HepG2 (cell line): Measurements from ENCODE around the gene ACSL4. TPM values are rescaled to one million over a fixed set of nuclear protein-coding genes. Genes with fewer than 3 reads are reported as not detected.

Experiments
- NFE2 ChIP-seq: sonication (generic); formaldehyde crosslinking; IDR thresholded peaks from 2 replicates; pipeline ENCODE4 v1.4.0; 2020; ENCODE audit warnings: missing genetic modification reagents
- PLRG1 ChIP-seq: fragments of 450-650 bp; conservative IDR thresholded peaks from 2 replicates; pipeline ENCODE4 v1.6.1; 2016
- ZHX2 ChIP-seq, 2 experiments: sonication (generic) in 1 of 2; formaldehyde crosslinking in 1 of 2; IDR thresholded peaks; 2 replicates each; pipeline versions ENCODE4 v1.6.1 to v1.9.0; 2014 to 2022; ENCODE audit warnings: antibody characterized with exemption in 1 of 2, borderline replicate concordance in 1 of 2, inconsistent platforms in 1 of 2, low read depth in 1 of 2, missing genetic modification reagents in 1 of 2
- polyA plus RNA-seq, 8 experiments: library from polyadenylated mRNA; depleted of rRNA in 3 of 8; stranded (reverse) in 7 of 8; unstranded in 1 of 8; fragments of >200 nt; fragmentation: Illumina TruSeq in 4 of 8; extraction: Trizol in 4 of 8; gene quantifications; 2 replicates each; pipeline versions ENCODE4 v1.2.1 to v1.2.3, GENCODE V29; 2011 to 2016; ENCODE audit warnings: low read depth in 4 of 8, missing spikeins in 1 of 8, mixed read lengths in 1 of 8; ENCODE audit not compliant: insufficient read depth in 1 of 8
- total RNA-seq, 5 experiments: library from RNA; depleted of rRNA; stranded (reverse); fragments of >200 nt; fragmentation: Illumina TruSeq; extraction: Trizol; gene quantifications; 2 replicates each; pipeline ENCODE4 v1.2.3, GENCODE V29; 2016; ENCODE audit warnings: low read depth in 1 of 5
- TF ChIP-seq, protein P1 (sequence below), 2 experiments: sonication (generic) in 1 of 2; formaldehyde crosslinking in 1 of 2; IDR thresholded peaks; 2 replicates each; pipeline versions ENCODE4 v1.5.1 to v1.6.1; 2011 to 2020; ENCODE audit warnings: borderline replicate concordance in 1 of 2, low read depth in 1 of 2, low read length in 1 of 2, mild to moderate bottlenecking in 1 of 2, missing genetic modification reagents in 1 of 2, moderate library complexity in 1 of 2
- TF ChIP-seq, protein P2 (sequence below): sonication (generic); formaldehyde crosslinking; IDR thresholded peaks from 2 replicates; pipeline ENCODE4 v1.5.0; 2020; ENCODE audit warnings: missing genetic modification reagents, mild to moderate bottlenecking, borderline replicate concordance

Gene ACSL4
- total and polyA plus RNA-seq, 2 of the 13 experiments (the other 11 are each of a cell fraction or from before 2014, with no cell fraction given) = 207 to 316 TPM

GRCh38 chrX:109710181-109710580 lies 22.9 kb downstream of the ACSL4 start (continued):
- TF ChIP-seq ZHX2 (IDR thresholded peaks at IDR 0.05; ENCODE audit: low read depth) (no peak), ZHX2 (CRISPR knock-in tag; IDR thresholded peaks at IDR 0.05; ENCODE audit: borderline replicate concordance) (no peak), NFE2 (CRISPR knock-in tag) (no peak), PLRG1 (no peak)
- TF ChIP-seq, protein P1, sequence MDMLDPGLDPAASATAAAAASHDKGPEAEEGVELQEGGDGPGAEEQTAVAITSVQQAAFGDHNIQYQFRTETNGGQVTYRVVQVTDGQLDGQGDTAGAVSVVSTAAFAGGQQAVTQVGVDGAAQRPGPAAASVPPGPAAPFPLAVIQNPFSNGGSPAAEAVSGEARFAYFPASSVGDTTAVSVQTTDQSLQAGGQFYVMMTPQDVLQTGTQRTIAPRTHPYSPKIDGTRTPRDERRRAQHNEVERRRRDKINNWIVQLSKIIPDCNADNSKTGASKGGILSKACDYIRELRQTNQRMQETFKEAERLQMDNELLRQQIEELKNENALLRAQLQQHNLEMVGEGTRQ (IDR thresholded peaks at IDR 0.05; ENCODE audit: low read depth, low read length) = no peak
- TF ChIP-seq, protein P1 (CRISPR knock-in tag; IDR thresholded peaks at IDR 0.05; ENCODE audit: borderline replicate concordance) = no peak
- TF ChIP-seq, protein P2, sequence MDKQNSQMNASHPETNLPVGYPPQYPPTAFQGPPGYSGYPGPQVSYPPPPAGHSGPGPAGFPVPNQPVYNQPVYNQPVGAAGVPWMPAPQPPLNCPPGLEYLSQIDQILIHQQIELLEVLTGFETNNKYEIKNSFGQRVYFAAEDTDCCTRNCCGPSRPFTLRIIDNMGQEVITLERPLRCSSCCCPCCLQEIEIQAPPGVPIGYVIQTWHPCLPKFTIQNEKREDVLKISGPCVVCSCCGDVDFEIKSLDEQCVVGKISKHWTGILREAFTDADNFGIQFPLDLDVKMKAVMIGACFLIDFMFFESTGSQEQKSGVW = no peak
